Renal cortical epithelial cell (primary cell): ENCODE measurements around the gene PAX8. TPM values are rescaled to one million over a fixed set of nuclear protein-coding genes. Genes with fewer than 3 reads are reported as not detected.
"Not testable (repeated sequence)": the region's sequence is repeated elsewhere in the genome, so short reads cannot be mapped to it uniquely, and the experiment has no call there.

Source experiments
- DNase-seq: peaks from one replicate; pipeline ENCODE4 v3.0.0-alpha.2; 2011; ENCODE audit warnings: low read depth
- total RNA-seq: library from RNA; depleted of rRNA; stranded (reverse); fragments of >200 nt; gene quantifications from 2 replicates; pipeline ENCODE4 v1.2.3, GENCODE V29; 2014

The PAX8 gene
- total RNA-seq, 1 donor from 2014 or later, result 273 TPM

- no peak for DNase-seq
Measured at GRCh38 chr2:113236367-113237159, 42.2 kb downstream of the PAX8 start.

DNA sequence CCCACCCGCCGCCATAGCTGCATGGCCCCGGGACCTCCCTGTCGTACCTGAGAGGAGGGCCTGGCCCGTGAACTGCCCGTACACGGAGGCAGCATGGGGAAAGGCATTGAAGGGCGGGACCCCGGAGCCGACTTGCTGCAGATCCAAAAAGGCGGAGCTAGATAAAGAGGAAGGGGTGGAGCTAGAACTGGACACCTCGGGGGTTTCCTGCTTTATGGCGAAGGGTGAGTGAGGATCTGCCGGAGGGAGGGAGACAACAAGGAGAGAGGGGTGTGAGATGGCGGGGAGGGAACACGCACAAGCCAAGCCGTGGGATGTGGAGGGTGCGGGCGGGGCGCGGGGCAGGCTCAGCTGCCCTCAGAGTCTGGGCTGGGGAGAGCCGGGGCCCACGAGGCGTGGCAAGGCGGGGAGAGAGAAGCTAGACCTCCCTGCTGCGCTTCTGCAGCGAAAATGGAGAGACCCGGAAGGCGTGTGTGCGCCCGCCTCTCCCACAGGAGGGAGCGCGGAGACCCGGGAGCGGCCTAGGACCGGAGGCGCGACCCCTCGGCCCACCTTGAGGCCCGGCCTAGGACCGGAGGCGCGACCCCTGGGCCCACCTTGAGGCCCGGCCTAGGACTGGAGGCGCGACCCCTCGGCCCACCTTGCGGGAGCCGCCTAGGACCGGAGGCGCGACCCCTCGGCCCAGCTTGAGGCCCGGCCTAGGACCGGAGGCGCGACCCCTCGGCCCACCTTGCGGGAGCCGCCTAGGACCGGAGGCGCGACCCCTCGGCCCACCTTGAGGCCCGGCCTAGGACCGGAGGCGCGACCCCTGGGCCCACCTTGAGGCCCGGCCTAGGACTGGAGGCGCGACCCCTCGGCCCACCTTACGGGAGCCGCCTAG is 43.1 kb downstream of the PAX8 start:
- not testable (repeated sequence) for DNase-seq

GRCh38 chr2:113234721-113235346 is 43.9 kb downstream of the PAX8 start:
- no peak for DNase-seq

DNA sequence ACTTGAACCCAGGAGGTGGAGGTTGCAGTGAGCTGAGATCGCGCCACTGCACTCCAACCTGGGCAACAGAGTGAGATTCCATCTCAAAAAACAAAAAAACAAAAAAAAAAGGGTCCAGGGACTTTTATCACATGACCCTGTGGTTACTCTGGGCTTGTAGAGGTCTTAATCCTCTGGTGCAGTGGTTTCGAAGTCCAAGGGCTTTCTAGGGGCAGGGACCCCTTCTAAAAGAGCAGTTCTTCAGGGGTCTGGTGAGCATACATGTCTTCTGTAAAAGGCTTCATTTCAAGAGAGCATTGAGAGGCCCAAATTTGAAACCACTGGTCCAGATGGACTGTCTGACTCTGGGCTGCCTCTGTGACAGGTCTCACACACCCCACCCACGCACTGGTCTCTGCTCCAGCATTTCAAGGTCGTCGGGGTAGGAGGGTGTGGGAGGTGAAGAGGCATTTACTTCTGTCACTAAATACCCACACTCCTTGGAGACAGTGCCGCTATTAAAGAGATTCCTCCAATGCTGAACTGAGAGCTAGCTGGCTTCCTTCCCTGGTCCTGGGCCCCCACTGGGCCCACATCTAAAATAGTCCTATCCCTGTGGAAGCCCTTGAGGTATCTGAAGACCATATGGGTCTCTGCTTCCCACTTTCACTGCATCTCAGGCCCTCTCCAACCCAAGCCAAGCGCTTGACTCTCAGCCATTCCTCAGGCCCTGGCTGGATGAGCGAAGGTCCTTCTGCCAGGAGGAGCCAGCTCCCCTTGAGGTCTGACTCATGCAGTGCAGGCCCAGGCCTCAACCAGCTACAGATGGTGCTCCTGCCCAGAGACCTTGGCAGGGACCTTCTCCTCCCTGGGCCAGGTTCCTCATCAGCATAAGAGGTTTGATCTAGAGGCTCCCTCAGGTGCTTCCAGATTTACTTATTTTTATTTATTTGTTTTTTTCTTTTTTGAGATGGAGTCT is 44.8 kb downstream of the PAX8 start:
- DNase-seq, result no peak

DNA sequence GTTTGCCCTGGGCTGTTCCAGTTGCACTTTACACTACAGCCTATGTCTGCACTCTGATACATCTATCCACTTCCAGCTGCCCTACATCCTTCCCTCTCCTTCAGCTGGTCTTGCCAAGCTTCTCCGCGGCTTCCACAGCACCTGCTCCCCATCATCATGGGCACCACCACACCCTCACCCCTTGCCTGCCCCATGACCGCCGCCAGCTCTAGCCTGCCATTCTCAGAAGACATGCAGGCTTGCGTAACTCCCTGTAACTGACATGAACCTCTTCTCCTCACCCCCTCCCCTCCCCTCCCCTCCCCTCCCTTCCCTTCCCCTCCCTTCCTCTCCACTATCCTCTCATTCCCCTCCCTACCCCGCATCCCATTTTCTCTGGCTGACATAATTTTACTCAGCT is 46.0 kb downstream of the PAX8 start:
- no peak for DNase-seq

DNA sequence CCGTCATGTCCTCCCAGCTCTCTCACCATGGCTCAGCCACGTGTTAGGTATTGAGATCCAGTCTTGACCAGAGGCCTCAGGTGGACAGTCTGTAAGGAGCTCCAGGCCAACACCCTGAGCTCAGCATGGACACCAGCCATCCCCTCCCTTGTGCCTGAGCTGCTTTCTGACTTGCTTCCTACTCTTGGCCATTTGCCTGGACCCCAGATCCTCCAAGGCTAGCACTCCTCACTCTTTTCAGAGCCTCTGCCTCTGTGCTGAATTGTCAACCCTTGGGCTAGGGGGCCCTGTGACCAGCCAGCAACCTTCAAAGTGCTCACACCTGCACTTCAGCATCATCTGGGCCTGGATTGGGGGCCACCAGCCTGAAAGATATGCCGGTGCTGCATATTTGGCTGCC is 46.6 kb downstream of the PAX8 start:
- no peak for DNase-seq

- no peak for DNase-seq
Measured at GRCh38 chr2:113231064-113231463, 47.7 kb downstream of the PAX8 start.

DNA sequence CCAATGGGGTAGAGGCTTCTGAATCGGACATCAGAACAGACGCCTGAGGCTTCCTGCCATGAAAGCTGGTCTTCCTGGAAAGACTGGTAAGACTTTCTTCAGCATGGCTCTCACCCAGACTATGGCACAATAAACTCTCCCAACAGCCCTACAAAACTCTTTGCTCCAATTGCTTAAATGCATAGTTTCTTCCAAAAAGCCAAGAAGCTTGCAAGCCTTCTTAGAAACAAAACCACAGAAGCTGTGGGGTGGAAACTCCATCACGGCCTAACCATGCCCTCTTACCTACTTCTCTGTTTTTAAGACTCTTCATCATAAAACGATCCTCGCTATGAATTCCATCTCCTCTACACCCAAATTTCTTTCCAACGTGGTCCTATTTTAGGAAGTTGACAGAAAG is 48.2 kb downstream of the PAX8 start:
- no peak for DNase-seq

GRCh38 chr2:113229795-113230194 is 48.9 kb downstream of the PAX8 start:
- no peak for DNase-seq

- no peak for DNase-seq
Measured at GRCh38 chr2:113228991-113229716, 49.6 kb downstream of the PAX8 start.

GRCh38 chr2:113228351-113228750 is 50.4 kb downstream of the PAX8 start:
- no peak for DNase-seq

DNA sequence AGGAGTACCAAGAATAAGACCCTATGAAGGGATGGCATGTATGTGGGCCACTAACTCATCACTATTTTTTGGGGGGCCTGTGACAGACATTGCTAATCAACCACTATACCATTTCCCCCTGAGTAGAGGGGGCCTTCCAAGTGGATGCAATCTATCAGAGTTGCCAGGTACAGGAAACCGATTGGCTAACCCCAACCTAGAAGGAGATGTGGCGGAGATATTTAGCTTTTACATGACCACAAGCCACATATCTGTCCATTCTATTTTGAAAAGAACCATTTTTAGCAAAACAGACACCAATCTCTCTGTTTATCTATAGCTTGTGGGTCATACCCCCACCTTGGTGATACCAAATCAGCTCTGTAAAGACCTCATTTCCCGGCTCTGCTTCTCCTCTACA is 51.0 kb downstream of the PAX8 start:
- DNase-seq, result no peak

DNA sequence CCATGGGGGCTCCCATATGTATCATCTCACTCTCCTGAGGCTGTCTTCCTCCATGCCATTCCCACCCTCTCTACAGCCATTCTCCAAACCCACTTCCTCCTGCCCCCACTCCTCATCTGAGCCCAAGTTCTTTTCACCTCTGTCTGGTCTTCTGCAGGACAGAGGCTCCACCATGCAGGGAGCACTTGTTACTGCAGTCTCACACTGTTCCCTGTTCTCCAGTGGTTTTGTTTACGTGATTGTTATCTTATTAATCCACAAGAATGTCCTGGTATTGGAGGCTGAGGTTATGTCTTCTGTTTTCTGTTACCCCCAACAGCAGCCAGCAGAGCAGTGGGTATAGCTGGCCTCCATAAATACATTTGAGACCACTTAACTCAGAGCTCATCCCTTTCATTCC is 51.4 kb downstream of the PAX8 start:
- no peak for DNase-seq

GRCh38 chr2:113226462-113226861 is 52.3 kb downstream of the PAX8 start:
- DNase-seq, result no peak

DNA sequence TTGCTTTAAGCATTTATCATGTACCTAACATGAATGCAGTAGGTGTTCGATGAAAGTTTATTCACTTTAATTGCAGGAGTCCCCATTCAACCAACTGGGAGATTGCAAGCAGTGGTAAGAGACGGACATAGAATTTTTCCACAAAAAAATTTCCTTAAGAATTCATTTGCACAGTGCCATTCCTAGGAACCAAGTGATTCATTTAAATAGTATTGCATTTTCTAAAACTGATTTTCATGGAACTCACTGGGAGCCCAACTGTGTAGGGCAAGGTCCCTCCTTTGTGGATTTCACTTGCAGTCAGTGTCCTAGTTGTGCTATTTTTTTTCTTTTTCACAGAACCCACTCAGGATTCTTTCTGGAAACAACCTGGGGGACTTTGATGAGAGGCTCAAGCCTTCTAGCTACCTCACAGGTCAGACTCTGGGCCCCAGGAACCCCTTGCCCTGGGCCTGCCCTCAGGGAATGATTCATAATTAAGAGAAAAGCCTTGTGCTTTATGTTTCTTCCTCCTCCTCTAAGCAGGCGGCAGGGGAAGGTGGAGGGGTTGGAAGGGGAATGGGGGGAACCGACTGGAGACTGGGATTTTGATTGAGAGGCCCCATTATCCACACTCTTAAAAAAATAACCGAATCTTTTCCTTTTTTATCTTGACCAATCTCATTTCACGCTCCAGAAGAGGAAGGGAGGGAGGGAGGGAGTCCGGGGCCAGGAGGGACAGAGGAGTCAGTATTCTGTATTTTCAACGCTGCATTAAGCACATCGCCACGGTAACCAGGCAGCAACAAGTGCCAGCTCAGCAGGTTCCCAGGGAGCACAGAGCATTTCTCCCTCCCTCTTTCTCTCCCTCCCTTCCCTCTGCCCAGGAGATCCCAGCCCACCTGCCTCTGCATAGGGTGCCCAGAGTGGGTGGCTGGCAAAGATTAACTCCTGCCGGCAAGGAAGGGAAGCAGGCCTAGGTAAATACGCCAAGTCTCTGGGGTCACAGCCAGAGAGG is 53.2 kb downstream of the PAX8 start:
- DNase-seq, result peak; percentile 98

GRCh38 chr2:113224647-113225236 is 54.0 kb downstream of the PAX8 start:
- DNase-seq, result no peak

GRCh38 chr2:113223813-113224212 is 54.9 kb downstream of the PAX8 start:
- no peak for DNase-seq

DNA sequence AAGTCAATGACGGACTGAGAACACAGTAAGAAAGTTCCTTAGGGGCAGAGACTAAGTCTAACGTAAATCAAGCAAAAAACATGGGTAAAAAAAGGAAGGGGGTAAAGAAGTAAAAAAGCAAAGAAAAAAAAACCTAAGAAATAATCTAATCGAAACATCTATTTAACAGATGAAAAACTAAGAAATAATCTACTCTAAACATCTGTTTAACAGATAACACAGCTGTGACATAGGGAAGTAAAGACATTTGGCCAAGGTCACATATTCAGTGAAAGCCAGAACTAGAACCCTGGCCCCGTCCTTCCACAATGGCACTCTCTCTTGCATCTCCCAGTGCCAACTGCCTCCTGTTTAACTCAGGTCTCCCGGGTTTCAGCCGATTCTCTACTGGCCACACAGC is 56.9 kb downstream of the PAX8 start:
- DNase-seq, result no peak
